Neural cell (in vitro differentiated cells): ENCODE measurements around the gene PTPRK. TPM values are rescaled to one million over a fixed set of nuclear protein-coding genes. Genes with fewer than 3 reads are reported as not detected.

Experiments used
- H2AFZ ChIP-seq: fragments of 200-600, 300-800 bp; sonication (generic), shearing (Covaris generic); 2 replicates; pipeline ENCODE4 v1.6.0; 2014; ENCODE audit warnings: low read depth, mild to moderate bottlenecking, antibody characterized with exemption, low read length, moderate library complexity
- H3F3A ChIP-seq: fragments of 200-600 bp; shearing (Covaris generic); 2 replicates; pipeline ENCODE4 v1.6.1; 2016; ENCODE audit warnings: mild to moderate bottlenecking, moderate library complexity, mixed read lengths, antibody characterized with exemption, low read length; ENCODE audit not compliant: insufficient read depth, poor library complexity, severe bottlenecking
- H3K27ac ChIP-seq: fragments of 200-600, 300-800 bp; sonication (generic), shearing (Covaris generic); 2 replicates; pipeline ENCODE4 v1.5.1; 2014; ENCODE audit warnings: mild to moderate bottlenecking, low read length, moderate library complexity
- H3K27me3 ChIP-seq: fragments of 300-800, 200-600 bp; sonication (generic), shearing (Covaris generic); 2 replicates; pipeline ENCODE4 v1.6.0; 2014; ENCODE audit warnings: mild to moderate bottlenecking, low read depth, low read length, moderate library complexity; ENCODE audit not compliant: insufficient read depth
- H3K36me3 ChIP-seq: fragments of 300-800, 200-600 bp; sonication (generic), shearing (Covaris generic); 2 replicates; pipeline ENCODE4 v1.5.1; 2014; ENCODE audit warnings: mild to moderate bottlenecking, antibody characterized with exemption, low read length, moderate library complexity; ENCODE audit not compliant: insufficient read depth
- H3K4me2 ChIP-seq: fragments of 300-800, 200-600 bp; sonication (generic), shearing (Covaris generic); 2 replicates; pipeline ENCODE4 v1.6.0; 2014; ENCODE audit warnings: mild to moderate bottlenecking, low read length
- H3K4me3 ChIP-seq: fragments of 300-800, 200-600 bp; sonication (generic), shearing (Covaris generic); 2 replicates; pipeline ENCODE4 v1.5.1; 2014; ENCODE audit warnings: mild to moderate bottlenecking, low read length, moderate library complexity
- H3K79me2 ChIP-seq: fragments of 200-600 bp; shearing (Covaris generic); replicated peaks from 2 replicates; pipeline ENCODE4 v1.6.0; 2014; ENCODE audit warnings: mild to moderate bottlenecking, low read length, moderate library complexity; ENCODE audit not compliant: insufficient read depth
- H3K9ac ChIP-seq: fragments of 300-800, 200-600 bp; sonication (generic), shearing (Covaris generic); 2 replicates; pipeline ENCODE4 v1.6.1; 2016; ENCODE audit warnings: mild to moderate bottlenecking, low read length, mixed read lengths
- H3K9me2 ChIP-seq: fragments of 200-600 bp; shearing (Covaris generic); 2 replicates; pipeline ENCODE4 v1.6.1; 2016; ENCODE audit warnings: mild to moderate bottlenecking, low read length, mixed read lengths; ENCODE audit not compliant: insufficient read depth
- H3K9me3 ChIP-seq: fragments of 200-600, 300-800 bp; sonication (generic), shearing (Covaris generic); 2 replicates; pipeline ENCODE4 v1.6.1; 2016; ENCODE audit warnings: mild to moderate bottlenecking, mixed run types, low read length, moderate library complexity, mixed read lengths
- H4K20me1 ChIP-seq: fragments of 200-600 bp; shearing (Covaris generic); 2 replicates; pipeline ENCODE4 v1.6.1; 2016; ENCODE audit warnings: mild to moderate bottlenecking, mixed run types; ENCODE audit not compliant: insufficient read depth
- EP300 ChIP-seq: fragments of 450-650 bp; conservative IDR thresholded peaks from 2 replicates; pipeline ENCODE4 v1.6.1; 2014; ENCODE audit warnings: antibody characterized with exemption, mild to moderate bottlenecking, moderate library complexity; ENCODE audit not compliant: poor library complexity, severe bottlenecking
- EZH2 ChIP-seq: fragments of 200-600, 300-800 bp; shearing (Covaris generic), sonication (generic); IDR thresholded peaks from 2 replicates; pipeline ENCODE4 v1.6.1; 2014; ENCODE audit warnings: antibody characterized with exemption, low read length, borderline replicate concordance, mild to moderate bottlenecking; ENCODE audit not compliant: insufficient read depth, poor library complexity, severe bottlenecking
- MXI1 ChIP-seq: fragments of 450-650 bp; conservative IDR thresholded peaks from 2 replicates; pipeline ENCODE4 v1.6.1; 2014; ENCODE audit warnings: antibody characterized with exemption, mild to moderate bottlenecking; ENCODE audit not compliant: poor library complexity, severe bottlenecking
- POLR2AphosphoS5 ChIP-seq: IDR thresholded peaks from 2 replicates; pipeline ENCODE4 v1.6.1; 2012
- RAD21 ChIP-seq: fragments of 450-650 bp; conservative IDR thresholded peaks from 2 replicates; pipeline ENCODE4 v1.6.1; 2014; ENCODE audit warnings: antibody characterized with exemption, mild to moderate bottlenecking, moderate library complexity
- SMC3 ChIP-seq: fragments of 450-650 bp; conservative IDR thresholded peaks from 2 replicates; pipeline ENCODE4 v1.6.1; 2014; ENCODE audit warnings: antibody characterized with exemption, mild to moderate bottlenecking, moderate library complexity; ENCODE audit not compliant: poor library complexity
- TAF1 ChIP-seq: IDR thresholded peaks from 2 replicates; pipeline ENCODE4 v1.6.1; 2012; ENCODE audit warnings: low read depth
- polyA plus RNA-seq: library from polyadenylated mRNA; depleted of rRNA; stranded (reverse); fragments of >200 nt; gene quantifications from 2 replicates; pipeline ENCODE4 v1.2.3, GENCODE V29; 2014
- TF ChIP-seq, protein P1 (sequence below): IDR thresholded peaks from 2 replicates; pipeline ENCODE4 v1.6.1; 2012; ENCODE audit warnings: borderline replicate concordance
- TF ChIP-seq, protein P2 (sequence below): fragments of 450-650 bp; IDR thresholded peaks from 2 replicates; pipeline ENCODE4 v1.5.1; 2014; ENCODE audit warnings: antibody characterized with exemption, mild to moderate bottlenecking, moderate library complexity; ENCODE audit not compliant: poor library complexity, severe bottlenecking

The PTPRK gene
- polyA plus RNA-seq, 1 donor from 2014 or later: 10.4 TPM

- no peaks in the 10 kb centered on the region for H3K79me2 ChIP-seq
- no peak for TF ChIP-seq EP300
- no peak for TF ChIP-seq SMC3
- no peak overlapping the region for H3K27ac ChIP-seq
- H2AFZ ChIP-seq: no peak overlapping the region
- no peak overlapping the region for H3K9ac ChIP-seq
- H3K27me3 ChIP-seq: no peaks in the 10 kb centered on the region
- H3K4me3 ChIP-seq: no peak overlapping the region
- no peaks in the 10 kb centered on the region for H3K9me2 ChIP-seq
- no peaks in the 10 kb centered on the region for H3K36me3 ChIP-seq
- H4K20me1 ChIP-seq: no peaks in the 10 kb centered on the region
- no peaks in the 10 kb centered on the region for H3K9me3 ChIP-seq
- H3F3A ChIP-seq: no peaks in the 10 kb centered on the region
- H3K4me2 ChIP-seq: no peak overlapping the region
Measured at GRCh38 chr6:127956260-127956888, 564.0 kb downstream of the PTPRK start.

DNA sequence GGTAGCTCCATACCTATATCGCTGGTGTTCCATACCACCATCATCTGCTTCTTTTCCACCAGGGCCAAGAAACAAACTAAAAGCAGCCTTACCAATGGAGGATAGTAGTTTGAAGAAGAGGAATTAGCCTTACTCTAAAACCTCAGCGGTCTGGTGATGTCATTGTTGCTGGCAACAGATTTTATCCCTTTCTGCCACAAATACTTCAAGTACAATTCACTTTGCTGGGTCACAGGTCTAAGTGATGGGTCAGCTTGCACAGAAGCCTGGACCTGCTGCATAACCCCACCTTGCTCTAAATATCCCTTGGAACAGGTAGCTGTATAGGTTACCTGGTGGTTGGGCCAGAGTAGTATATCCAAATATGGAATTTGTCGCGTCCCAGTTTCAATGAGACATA lies 566.3 kb downstream of the PTPRK start:
- H3K4me2 ChIP-seq: no peak overlapping the region
- no peak overlapping the region for H3K27ac ChIP-seq
- no peaks in the 10 kb centered on the region for H3K36me3 ChIP-seq
- H3K9me2 ChIP-seq: no peaks in the 10 kb centered on the region
- H3K9me3 ChIP-seq: no peaks in the 10 kb centered on the region
- no peaks in the 10 kb centered on the region for H4K20me1 ChIP-seq
- no peak overlapping the region for H2AFZ ChIP-seq
- H3K27me3 ChIP-seq: no peaks in the 10 kb centered on the region
- no peak overlapping the region for H3K9ac ChIP-seq
- no peaks in the 10 kb centered on the region for H3F3A ChIP-seq
- H3K4me3 ChIP-seq: no peak overlapping the region
- TF ChIP-seq POLR2AphosphoS5 (no peak), EP300 (no peak), SMC3 (no peak), EZH2 (no peak), TAF1 (no peak), MXI1 (no peak), RAD21 (no peak)
- TF ChIP-seq, protein P1, sequence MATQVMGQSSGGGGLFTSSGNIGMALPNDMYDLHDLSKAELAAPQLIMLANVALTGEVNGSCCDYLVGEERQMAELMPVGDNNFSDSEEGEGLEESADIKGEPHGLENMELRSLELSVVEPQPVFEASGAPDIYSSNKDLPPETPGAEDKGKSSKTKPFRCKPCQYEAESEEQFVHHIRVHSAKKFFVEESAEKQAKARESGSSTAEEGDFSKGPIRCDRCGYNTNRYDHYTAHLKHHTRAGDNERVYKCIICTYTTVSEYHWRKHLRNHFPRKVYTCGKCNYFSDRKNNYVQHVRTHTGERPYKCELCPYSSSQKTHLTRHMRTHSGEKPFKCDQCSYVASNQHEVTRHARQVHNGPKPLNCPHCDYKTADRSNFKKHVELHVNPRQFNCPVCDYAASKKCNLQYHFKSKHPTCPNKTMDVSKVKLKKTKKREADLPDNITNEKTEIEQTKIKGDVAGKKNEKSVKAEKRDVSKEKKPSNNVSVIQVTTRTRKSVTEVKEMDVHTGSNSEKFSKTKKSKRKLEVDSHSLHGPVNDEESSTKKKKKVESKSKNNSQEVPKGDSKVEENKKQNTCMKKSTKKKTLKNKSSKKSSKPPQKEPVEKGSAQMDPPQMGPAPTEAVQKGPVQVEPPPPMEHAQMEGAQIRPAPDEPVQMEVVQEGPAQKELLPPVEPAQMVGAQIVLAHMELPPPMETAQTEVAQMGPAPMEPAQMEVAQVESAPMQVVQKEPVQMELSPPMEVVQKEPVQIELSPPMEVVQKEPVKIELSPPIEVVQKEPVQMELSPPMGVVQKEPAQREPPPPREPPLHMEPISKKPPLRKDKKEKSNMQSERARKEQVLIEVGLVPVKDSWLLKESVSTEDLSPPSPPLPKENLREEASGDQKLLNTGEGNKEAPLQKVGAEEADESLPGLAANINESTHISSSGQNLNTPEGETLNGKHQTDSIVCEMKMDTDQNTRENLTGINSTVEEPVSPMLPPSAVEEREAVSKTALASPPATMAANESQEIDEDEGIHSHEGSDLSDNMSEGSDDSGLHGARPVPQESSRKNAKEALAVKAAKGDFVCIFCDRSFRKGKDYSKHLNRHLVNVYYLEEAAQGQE: no peak
- TF ChIP-seq, protein P2, sequence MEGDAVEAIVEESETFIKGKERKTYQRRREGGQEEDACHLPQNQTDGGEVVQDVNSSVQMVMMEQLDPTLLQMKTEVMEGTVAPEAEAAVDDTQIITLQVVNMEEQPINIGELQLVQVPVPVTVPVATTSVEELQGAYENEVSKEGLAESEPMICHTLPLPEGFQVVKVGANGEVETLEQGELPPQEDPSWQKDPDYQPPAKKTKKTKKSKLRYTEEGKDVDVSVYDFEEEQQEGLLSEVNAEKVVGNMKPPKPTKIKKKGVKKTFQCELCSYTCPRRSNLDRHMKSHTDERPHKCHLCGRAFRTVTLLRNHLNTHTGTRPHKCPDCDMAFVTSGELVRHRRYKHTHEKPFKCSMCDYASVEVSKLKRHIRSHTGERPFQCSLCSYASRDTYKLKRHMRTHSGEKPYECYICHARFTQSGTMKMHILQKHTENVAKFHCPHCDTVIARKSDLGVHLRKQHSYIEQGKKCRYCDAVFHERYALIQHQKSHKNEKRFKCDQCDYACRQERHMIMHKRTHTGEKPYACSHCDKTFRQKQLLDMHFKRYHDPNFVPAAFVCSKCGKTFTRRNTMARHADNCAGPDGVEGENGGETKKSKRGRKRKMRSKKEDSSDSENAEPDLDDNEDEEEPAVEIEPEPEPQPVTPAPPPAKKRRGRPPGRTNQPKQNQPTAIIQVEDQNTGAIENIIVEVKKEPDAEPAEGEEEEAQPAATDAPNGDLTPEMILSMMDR: no peak
- no peaks in the 10 kb centered on the region for H3K79me2 ChIP-seq
